K562 (cell line): Measurements from ENCODE around the gene SLC20A1. TPM values are rescaled to one million over a fixed set of nuclear protein-coding genes. Genes with fewer than 3 reads are reported as not detected.

Experiments used
- ATF1 ChIP-seq, 2 experiments: fragments of 450-650 bp in 1 of 2; IDR thresholded peaks; 2 replicates each; pipeline ENCODE4 v1.6.1; 2016; ENCODE audit warnings: missing compliant biosample characterization in 1 of 2, missing genetic modification characterization in 1 of 2
- CBFA2T2 ChIP-seq: fragments of 450-650 bp; conservative IDR thresholded peaks from 2 replicates; pipeline ENCODE4 v1.6.1; 2017; ENCODE audit warnings: mild to moderate bottlenecking
- CEBPB ChIP-seq: fragments of 450-650 bp; IDR thresholded peaks from 2 replicates; pipeline ENCODE4 v1.6.1; 2016; ENCODE audit warnings: missing genetic modification characterization, missing compliant biosample characterization
- EP400 ChIP-seq: fragments of 450-650 bp; IDR thresholded peaks from 2 replicates; pipeline ENCODE4 v1.6.1; 2017; ENCODE audit warnings: antibody characterized with exemption, mild to moderate bottlenecking, moderate library complexity
- ETV1 ChIP-seq: fragments of 450-650 bp; conservative IDR thresholded peaks from 2 replicates; pipeline ENCODE4 v1.6.1; 2016; ENCODE audit warnings: missing genetic modification characterization, control low read depth, low read depth, missing compliant biosample characterization
- NBN ChIP-seq: fragments of 450-650 bp; IDR thresholded peaks from 2 replicates; pipeline ENCODE4 v1.6.1; 2016; ENCODE audit warnings: low read depth, mild to moderate bottlenecking
- RAD51 ChIP-seq: fragments of 450-650 bp; IDR thresholded peaks from 2 replicates; pipeline ENCODE4 v1.7.1; 2016; ENCODE audit warnings: low read depth, mild to moderate bottlenecking, borderline replicate concordance
- TEAD1 ChIP-seq, 2 experiments: fragments of 450-650 bp in 1 of 2; sonication (generic) in 1 of 2; formaldehyde crosslinking; IDR thresholded peaks; 2 replicates each; pipeline versions ENCODE4 v1.4.0 to v1.8.0; 2020 to 2022; ENCODE audit warnings: mild to moderate bottlenecking in 2 of 2, missing genetic modification reagents in 1 of 2
- polyA plus RNA-seq, 8 experiments: library from polyadenylated mRNA; depleted of rRNA in 4 of 8; stranded (reverse) in 5 of 8; unstranded in 3 of 8; fragments of >200 nt; fragmentation: Nextera tagmentation in 2 of 8; fragmentation: Illumina TruSeq in 1 of 8; extraction: Ambion mirVana in 2 of 8; extraction: Trizol in 1 of 8; gene quantifications; 2 replicates each; pipeline versions ENCODE4 v1.2.1 to v1.2.3, GENCODE V29; 2011 to 2014; ENCODE audit warnings: inconsistent platforms in 1 of 8, missing spikeins in 1 of 8
- total RNA-seq, 7 experiments: library from RNA; depleted of rRNA in 6 of 7; stranded (reverse); fragments of >200 nt in 6 of 7; fragmentation: Illumina TruSeq in 2 of 7; extraction: Trizol in 2 of 7; gene quantifications; 2 replicates each; pipeline versions ENCODE4 v1.2.1 to v1.2.3, GENCODE V29; 2011 to 2021; ENCODE audit warnings: low replicate concordance in 1 of 7
- TF ChIP-seq, protein P1 (sequence below): fragments of 450-650 bp; IDR thresholded peaks from 2 replicates; pipeline ENCODE4 v1.6.1; 2016; ENCODE audit warnings: mild to moderate bottlenecking, moderate library complexity
- TF ChIP-seq, protein P2 (sequence below): sonication (generic); formaldehyde crosslinking; IDR thresholded peaks from 2 replicates; pipeline ENCODE4 v1.8.0; 2022; ENCODE audit warnings: missing genetic modification reagents, mild to moderate bottlenecking, moderate library complexity, borderline replicate concordance
- TF ChIP-seq, protein P3 (sequence below): fragments of 250-450 bp; sonication (Bioruptor Pico); IDR thresholded peaks from 2 replicates; pipeline ENCODE4 v1.8.0; 2021; ENCODE audit warnings: borderline replicate concordance, mild to moderate bottlenecking, moderate library complexity; ENCODE audit not compliant: poor library complexity, severe bottlenecking
- TF ChIP-seq, protein P4 (sequence below): fragments of 250-450 bp; sonication (Bioruptor Pico); IDR thresholded peaks from 2 replicates; pipeline ENCODE4 v1.4.0; 2020; ENCODE audit warnings: mild to moderate bottlenecking

Gene SLC20A1
- total and polyA plus RNA-seq, 9 of the 15 experiments (the other 6 are each of a cell fraction or from before 2014, with no cell fraction given): 53.8 to 150 (median 74.7) TPM

DNA sequence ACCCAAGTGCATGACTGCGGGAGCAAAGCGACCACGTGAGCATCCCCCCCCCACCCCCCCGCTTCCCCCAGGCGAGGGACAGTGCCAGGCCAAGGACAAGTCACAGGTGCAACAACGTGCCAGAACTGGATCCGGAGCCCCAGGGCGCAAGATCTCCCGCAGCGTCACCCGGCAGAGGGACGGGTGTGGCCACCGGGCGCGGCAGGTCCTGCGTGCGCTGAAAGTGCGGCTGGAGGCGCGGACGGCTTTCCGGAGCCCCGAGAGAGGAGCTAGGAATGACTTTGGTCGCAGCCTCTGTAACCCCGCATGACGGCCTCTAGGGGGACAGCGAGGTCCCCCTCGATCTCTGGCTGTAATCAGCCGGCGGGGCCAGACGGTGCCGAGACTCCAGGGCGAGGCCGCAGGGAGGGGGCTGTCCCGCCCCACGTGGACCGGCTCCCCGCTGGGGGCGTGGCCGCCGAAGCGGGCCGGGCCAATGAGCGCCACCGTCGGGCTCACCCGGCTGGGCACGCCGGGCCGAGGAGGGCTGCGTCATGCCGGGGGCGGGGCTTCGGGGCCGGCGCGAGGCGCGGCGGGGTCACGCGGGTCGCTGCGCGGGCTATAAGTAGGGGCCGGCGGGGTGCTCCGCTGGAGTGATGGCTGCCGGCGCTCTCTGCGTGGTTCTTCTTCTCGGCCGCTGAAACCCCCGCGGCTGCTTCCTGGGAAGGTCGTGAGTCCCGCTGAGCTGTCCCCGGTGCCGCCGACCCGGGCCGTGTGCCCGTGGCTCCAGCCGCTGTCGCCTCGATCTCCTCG, at the start of gene SLC20A1 (continued):
- TF ChIP-seq NBN (peak; percentile 71), TEAD1 (CRISPR knock-in tag; IDR thresholded peaks at IDR 0.05) (peak; percentile 55 to 73; a peak in 3 of 4 replicates), CBFA2T2 (peak; percentile 11; the same call in 1 of the 2 replicates), RAD51 (peak; percentile 59; the same call in 1 of the 2 replicates), ETV1 (peak; percentile 47; the same call in 1 of the 2 replicates), ATF1 (CRISPR knock-in tag; IDR thresholded peaks at IDR 0.05) (no peak), ATF1 (tag; IDR thresholded peaks at IDR 0.05) (peak; percentile 89), CEBPB (tag) (no peak), EP400 (peak; percentile 86)
- TF ChIP-seq, protein P1, sequence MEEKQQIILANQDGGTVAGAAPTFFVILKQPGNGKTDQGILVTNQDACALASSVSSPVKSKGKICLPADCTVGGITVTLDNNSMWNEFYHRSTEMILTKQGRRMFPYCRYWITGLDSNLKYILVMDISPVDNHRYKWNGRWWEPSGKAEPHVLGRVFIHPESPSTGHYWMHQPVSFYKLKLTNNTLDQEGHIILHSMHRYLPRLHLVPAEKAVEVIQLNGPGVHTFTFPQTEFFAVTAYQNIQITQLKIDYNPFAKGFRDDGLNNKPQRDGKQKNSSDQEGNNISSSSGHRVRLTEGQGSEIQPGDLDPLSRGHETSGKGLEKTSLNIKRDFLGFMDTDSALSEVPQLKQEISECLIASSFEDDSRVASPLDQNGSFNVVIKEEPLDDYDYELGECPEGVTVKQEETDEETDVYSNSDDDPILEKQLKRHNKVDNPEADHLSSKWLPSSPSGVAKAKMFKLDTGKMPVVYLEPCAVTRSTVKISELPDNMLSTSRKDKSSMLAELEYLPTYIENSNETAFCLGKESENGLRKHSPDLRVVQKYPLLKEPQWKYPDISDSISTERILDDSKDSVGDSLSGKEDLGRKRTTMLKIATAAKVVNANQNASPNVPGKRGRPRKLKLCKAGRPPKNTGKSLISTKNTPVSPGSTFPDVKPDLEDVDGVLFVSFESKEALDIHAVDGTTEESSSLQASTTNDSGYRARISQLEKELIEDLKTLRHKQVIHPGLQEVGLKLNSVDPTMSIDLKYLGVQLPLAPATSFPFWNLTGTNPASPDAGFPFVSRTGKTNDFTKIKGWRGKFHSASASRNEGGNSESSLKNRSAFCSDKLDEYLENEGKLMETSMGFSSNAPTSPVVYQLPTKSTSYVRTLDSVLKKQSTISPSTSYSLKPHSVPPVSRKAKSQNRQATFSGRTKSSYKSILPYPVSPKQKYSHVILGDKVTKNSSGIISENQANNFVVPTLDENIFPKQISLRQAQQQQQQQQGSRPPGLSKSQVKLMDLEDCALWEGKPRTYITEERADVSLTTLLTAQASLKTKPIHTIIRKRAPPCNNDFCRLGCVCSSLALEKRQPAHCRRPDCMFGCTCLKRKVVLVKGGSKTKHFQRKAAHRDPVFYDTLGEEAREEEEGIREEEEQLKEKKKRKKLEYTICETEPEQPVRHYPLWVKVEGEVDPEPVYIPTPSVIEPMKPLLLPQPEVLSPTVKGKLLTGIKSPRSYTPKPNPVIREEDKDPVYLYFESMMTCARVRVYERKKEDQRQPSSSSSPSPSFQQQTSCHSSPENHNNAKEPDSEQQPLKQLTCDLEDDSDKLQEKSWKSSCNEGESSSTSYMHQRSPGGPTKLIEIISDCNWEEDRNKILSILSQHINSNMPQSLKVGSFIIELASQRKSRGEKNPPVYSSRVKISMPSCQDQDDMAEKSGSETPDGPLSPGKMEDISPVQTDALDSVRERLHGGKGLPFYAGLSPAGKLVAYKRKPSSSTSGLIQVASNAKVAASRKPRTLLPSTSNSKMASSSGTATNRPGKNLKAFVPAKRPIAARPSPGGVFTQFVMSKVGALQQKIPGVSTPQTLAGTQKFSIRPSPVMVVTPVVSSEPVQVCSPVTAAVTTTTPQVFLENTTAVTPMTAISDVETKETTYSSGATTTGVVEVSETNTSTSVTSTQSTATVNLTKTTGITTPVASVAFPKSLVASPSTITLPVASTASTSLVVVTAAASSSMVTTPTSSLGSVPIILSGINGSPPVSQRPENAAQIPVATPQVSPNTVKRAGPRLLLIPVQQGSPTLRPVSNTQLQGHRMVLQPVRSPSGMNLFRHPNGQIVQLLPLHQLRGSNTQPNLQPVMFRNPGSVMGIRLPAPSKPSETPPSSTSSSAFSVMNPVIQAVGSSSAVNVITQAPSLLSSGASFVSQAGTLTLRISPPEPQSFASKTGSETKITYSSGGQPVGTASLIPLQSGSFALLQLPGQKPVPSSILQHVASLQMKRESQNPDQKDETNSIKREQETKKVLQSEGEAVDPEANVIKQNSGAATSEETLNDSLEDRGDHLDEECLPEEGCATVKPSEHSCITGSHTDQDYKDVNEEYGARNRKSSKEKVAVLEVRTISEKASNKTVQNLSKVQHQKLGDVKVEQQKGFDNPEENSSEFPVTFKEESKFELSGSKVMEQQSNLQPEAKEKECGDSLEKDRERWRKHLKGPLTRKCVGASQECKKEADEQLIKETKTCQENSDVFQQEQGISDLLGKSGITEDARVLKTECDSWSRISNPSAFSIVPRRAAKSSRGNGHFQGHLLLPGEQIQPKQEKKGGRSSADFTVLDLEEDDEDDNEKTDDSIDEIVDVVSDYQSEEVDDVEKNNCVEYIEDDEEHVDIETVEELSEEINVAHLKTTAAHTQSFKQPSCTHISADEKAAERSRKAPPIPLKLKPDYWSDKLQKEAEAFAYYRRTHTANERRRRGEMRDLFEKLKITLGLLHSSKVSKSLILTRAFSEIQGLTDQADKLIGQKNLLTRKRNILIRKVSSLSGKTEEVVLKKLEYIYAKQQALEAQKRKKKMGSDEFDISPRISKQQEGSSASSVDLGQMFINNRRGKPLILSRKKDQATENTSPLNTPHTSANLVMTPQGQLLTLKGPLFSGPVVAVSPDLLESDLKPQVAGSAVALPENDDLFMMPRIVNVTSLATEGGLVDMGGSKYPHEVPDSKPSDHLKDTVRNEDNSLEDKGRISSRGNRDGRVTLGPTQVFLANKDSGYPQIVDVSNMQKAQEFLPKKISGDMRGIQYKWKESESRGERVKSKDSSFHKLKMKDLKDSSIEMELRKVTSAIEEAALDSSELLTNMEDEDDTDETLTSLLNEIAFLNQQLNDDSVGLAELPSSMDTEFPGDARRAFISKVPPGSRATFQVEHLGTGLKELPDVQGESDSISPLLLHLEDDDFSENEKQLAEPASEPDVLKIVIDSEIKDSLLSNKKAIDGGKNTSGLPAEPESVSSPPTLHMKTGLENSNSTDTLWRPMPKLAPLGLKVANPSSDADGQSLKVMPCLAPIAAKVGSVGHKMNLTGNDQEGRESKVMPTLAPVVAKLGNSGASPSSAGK: peak; percentile 79
- TF ChIP-seq, protein P2, sequence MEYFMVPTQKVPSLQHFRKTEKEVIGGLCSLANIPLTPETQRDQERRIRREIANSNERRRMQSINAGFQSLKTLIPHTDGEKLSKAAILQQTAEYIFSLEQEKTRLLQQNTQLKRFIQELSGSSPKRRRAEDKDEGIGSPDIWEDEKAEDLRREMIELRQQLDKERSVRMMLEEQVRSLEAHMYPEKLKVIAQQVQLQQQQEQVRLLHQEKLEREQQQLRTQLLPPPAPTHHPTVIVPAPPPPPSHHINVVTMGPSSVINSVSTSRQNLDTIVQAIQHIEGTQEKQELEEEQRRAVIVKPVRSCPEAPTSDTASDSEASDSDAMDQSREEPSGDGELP (CRISPR knock-in tag): peak; percentile 89
- TF ChIP-seq, protein P3, sequence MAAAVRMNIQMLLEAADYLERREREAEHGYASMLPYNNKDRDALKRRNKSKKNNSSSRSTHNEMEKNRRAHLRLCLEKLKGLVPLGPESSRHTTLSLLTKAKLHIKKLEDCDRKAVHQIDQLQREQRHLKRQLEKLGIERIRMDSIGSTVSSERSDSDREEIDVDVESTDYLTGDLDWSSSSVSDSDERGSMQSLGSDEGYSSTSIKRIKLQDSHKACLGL (CRISPR knock-in tag): peak; percentile 14
- TF ChIP-seq, protein P4, sequence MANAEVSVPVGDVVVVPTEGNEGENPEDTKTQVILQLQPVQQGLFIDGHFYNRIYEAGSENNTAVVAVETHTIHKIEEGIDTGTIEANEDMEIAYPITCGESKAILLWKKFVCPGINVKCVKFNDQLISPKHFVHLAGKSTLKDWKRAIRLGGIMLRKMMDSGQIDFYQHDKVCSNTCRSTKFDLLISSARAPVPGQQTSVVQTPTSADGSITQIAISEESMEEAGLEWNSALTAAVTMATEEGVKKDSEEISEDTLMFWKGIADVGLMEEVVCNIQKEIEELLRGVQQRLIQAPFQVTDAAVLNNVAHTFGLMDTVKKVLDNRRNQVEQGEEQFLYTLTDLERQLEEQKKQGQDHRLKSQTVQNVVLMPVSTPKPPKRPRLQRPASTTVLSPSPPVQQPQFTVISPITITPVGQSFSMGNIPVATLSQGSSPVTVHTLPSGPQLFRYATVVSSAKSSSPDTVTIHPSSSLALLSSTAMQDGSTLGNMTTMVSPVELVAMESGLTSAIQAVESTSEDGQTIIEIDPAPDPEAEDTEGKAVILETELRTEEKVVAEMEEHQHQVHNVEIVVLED (CRISPR knock-in tag): peak; percentile 88
